Mammary epithelial cell (primary cell): Measurements from ENCODE around the gene PTGIS.

Source experiments
- CTCF ChIP-seq, 2 donors: IDR thresholded peaks in 1 of 2; conservative IDR thresholded peaks in 1 of 2; 2 replicates each; pipeline ENCODE4 v1.5.1; 2011 to 2012; ENCODE audit warnings: inconsistent platforms in 2 of 2, low read length in 2 of 2, mild to moderate bottlenecking in 2 of 2, control low read depth in 1 of 2, low read depth in 1 of 2; ENCODE audit not compliant: insufficient read depth in 1 of 2; ENCODE audit errors: extremely low read depth in 1 of 2
- EZH2 ChIP-seq: IDR thresholded peaks from 2 replicates; pipeline ENCODE4 v1.6.1; 2012; ENCODE audit warnings: low read length, inconsistent platforms, borderline replicate concordance

- no peak for TF ChIP-seq EZH2
- TF ChIP-seq CTCF (conservative IDR thresholded peaks at IDR 0.05 in 1 of 2, IDR thresholded peaks at IDR 0.05 in 1 of 2; ENCODE audit: extremely low read depth in 1 of 2, insufficient read depth in 1 of 2, low read depth in 1 of 2, low read length in 2 of 2), result no peak
Observed at GRCh38 chr20:49481116-49481515, 86.8 kb downstream of the PTGIS start.
